ENCODE measurements around the gene IGHMBP2. TPM values are rescaled to one million over a fixed set of nuclear protein-coding genes. Genes with fewer than 3 reads are reported as not detected.

Gene IGHMBP2
- total and polyA plus RNA-seq, 2 experiments from 2014 or later, result 5.2 to 9.3 TPM

DNA sequence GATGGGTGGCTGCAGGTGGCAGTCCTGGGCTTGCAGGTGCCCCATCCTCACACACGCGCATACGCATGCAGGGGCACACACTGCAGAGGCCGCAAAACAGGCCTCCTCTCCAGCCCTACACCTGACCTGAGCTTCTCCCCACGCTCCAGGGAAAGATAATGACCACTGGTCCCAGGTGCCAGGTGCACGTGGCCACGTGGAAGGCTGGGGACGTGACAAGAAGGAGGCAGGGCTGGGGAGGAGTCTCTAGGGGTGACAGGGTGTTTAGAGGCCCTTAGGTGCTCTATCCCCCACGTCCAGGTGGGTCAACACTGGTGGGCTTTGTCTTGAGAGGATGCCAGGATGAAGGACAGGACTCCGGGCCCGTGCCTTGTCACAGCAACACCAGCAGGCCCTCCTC, 38.5 kb upstream of the IGHMBP2 start:
- Histone ChIP-seq H3K9ac (no peak overlapping the region), H2AFZ (no peak overlapping the region), H3K36me3 (ENCODE audit: low read depth) (no peaks in the 10 kb centered on the region), H3K27me3 (replicated peaks; ENCODE audit: insufficient read depth) (no peaks in the 10 kb centered on the region), H3K9me3 (ENCODE audit: low read depth) (no peaks in the 10 kb centered on the region), H3K27ac (no peak overlapping the region), H3F3A (ENCODE audit: insufficient read depth) (no peaks in the 10 kb centered on the region), H3K79me2 (ENCODE audit: insufficient read depth) (no peaks in the 10 kb centered on the region), H3K4me1 (ENCODE audit: insufficient read depth) (no peaks in the 10 kb centered on the region), H4K20me1 (ENCODE audit: insufficient read depth) (no peaks in the 10 kb centered on the region), H3K4me2 (ENCODE audit: unreplicated experiment) (no peak overlapping the region), H3K9me2 (ENCODE audit: insufficient read depth) (no peaks in the 10 kb centered on the region), H3K4me3 (no peak overlapping the region)
- WGBS, 2 experiments (ENCODE audit: low coverage in 1 of 2, low lambda C conversion rate in 2 of 2, missing lambda C conversion rate in 2 of 2), result 81 to 82% methylated on average over 11 of the region's 11 CpGs
- in situ Hi-C loops (cut with MboI), result no loop called here
- DNase-seq, result no peak
- TF ChIP-seq EZH2 (IDR thresholded peaks at IDR 0.05; ENCODE audit: insufficient read depth, poor library complexity, severe bottlenecking) (no peak), EZH2phosphoT487 (IDR thresholded peaks at IDR 0.05; ENCODE audit: insufficient read depth, low read depth) (no peak)

- TF ChIP-seq EZH2 (IDR thresholded peaks at IDR 0.05; ENCODE audit: insufficient read depth, poor library complexity, severe bottlenecking) (no peak), EZH2phosphoT487 (IDR thresholded peaks at IDR 0.05; ENCODE audit: insufficient read depth, low read depth) (no peak)
- Histone ChIP-seq H3K4me2 (ENCODE audit: unreplicated experiment) (no peak overlapping the region), H3K4me3 (no peak overlapping the region), H3K9me3 (ENCODE audit: low read depth) (no peaks in the 10 kb centered on the region), H3K36me3 (ENCODE audit: low read depth) (no peaks in the 10 kb centered on the region), H3K9me2 (ENCODE audit: insufficient read depth) (no peaks in the 10 kb centered on the region), H3K4me1 (ENCODE audit: insufficient read depth) (no peaks in the 10 kb centered on the region), H2AFZ (no peak overlapping the region), H3K27ac (no peak overlapping the region), H4K20me1 (ENCODE audit: insufficient read depth) (no peaks in the 10 kb centered on the region), H3K27me3 (replicated peaks; ENCODE audit: insufficient read depth) (no peaks in the 10 kb centered on the region), H3K9ac (no peak overlapping the region), H3K79me2 (ENCODE audit: insufficient read depth) (no peaks in the 10 kb centered on the region), H3F3A (ENCODE audit: insufficient read depth) (no peaks in the 10 kb centered on the region)
- DNase-seq, result no peak
- in situ Hi-C loops (cut with MboI), result no loop called here
- 68 to 76% methylated on average over 6 of the region's 6 CpGs for WGBS, 2 experiments (ENCODE audit: low coverage in 1 of 2, low lambda C conversion rate in 2 of 2, missing lambda C conversion rate in 2 of 2)
Measured at GRCh38 chr11:68867066-68867465, 36.6 kb upstream of the IGHMBP2 start.

DNA sequence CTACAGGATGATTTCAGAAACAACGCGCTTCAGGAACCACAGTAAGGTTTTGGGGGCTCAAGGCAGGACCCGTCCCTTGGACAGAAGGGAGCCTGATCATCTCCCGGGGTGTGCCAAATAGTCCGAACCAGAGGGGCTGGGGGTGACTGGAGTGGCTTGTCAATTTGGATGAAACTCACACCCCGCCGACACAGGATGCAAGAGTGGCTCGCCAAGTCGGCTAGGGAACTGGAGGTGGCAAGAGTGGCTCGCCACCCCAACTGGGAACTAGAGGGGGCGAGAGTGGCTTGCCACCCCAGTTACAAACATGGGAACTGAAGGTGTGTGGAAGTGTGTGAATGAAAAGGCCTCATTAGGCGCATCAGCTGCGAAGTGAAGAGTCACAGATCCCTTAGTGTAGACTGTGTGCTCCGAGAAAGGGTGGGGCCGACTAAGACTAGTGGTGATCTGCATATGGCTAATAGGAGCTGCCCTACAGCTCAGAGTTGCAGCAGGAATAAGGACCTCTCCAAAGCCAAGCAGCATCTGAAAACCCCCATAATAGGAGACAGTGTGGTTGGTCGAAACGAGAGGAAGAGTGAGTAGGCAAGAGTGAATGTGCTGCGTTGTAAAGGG, 35.4 kb upstream of the IGHMBP2 start:
- Histone ChIP-seq H3K9ac (no peak overlapping the region), H3K27ac (no peak overlapping the region), H3K4me1 (ENCODE audit: insufficient read depth) (no peaks in the 10 kb centered on the region), H3K9me3 (ENCODE audit: low read depth) (no peaks in the 10 kb centered on the region), H3K27me3 (replicated peaks; ENCODE audit: insufficient read depth) (no peaks in the 10 kb centered on the region), H3K36me3 (ENCODE audit: low read depth) (no peaks in the 10 kb centered on the region), H3K4me2 (ENCODE audit: unreplicated experiment) (no peak overlapping the region), H3K4me3 (no peak overlapping the region), H3K79me2 (ENCODE audit: insufficient read depth) (no peaks in the 10 kb centered on the region), H4K20me1 (ENCODE audit: insufficient read depth) (no peaks in the 10 kb centered on the region), H3K9me2 (ENCODE audit: insufficient read depth) (no peaks in the 10 kb centered on the region), H3F3A (ENCODE audit: insufficient read depth) (no peaks in the 10 kb centered on the region), H2AFZ (no peak overlapping the region)
- DNase-seq, result no peak
- TF ChIP-seq EZH2 (IDR thresholded peaks at IDR 0.05; ENCODE audit: insufficient read depth, poor library complexity, severe bottlenecking) (no peak), EZH2phosphoT487 (IDR thresholded peaks at IDR 0.05; ENCODE audit: insufficient read depth, low read depth) (no peak)
- in situ Hi-C loops (cut with MboI), result no loop called here
- 89 to 93% methylated on average over 18 of the region's 18 CpGs for WGBS, 2 experiments (ENCODE audit: low coverage in 1 of 2, low lambda C conversion rate in 2 of 2, missing lambda C conversion rate in 2 of 2)

DNA sequence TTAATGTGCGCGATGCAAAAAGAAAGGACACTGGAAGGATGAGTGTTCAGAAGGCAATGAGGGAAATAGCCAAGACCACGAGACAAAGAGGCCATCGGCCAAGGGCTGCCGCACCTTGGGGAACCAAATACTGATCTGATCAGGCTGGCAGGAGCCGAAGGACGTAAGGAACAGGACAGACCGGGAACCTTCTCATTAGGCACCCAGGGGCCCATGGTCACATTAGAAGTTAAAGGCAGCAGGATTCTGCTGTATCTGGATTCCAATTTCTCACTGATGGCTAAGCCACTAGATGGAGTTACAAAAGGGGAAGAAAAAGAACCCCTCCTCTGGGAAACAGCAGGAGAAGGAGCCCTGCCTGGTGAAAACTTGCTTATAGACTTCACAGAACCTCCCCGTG, 33.2 kb upstream of the IGHMBP2 start:
- no peaks in the 10 kb centered on the region for H3K4me1 ChIP-seq (ENCODE audit: insufficient read depth)
- TF ChIP-seq EZH2 (IDR thresholded peaks at IDR 0.05; ENCODE audit: insufficient read depth, poor library complexity, severe bottlenecking) (no peak), EZH2phosphoT487 (IDR thresholded peaks at IDR 0.05; ENCODE audit: insufficient read depth, low read depth) (no peak)
- H3K27me3 ChIP-seq (replicated peaks; ENCODE audit: insufficient read depth), result no peaks in the 10 kb centered on the region
- no peaks in the 10 kb centered on the region for H3F3A ChIP-seq (ENCODE audit: insufficient read depth)
- peak; percentile 30 for DNase-seq
- H2AFZ ChIP-seq, result peak overlapping the region; percentile 81
- no peaks in the 10 kb centered on the region for H3K9me2 ChIP-seq (ENCODE audit: insufficient read depth)
- peak overlapping the region; percentile 72 for H3K4me3 ChIP-seq
- H3K36me3 ChIP-seq (ENCODE audit: low read depth), result no peaks in the 10 kb centered on the region
- H3K9me3 ChIP-seq (ENCODE audit: low read depth), result no peaks in the 10 kb centered on the region
- in situ Hi-C loops (cut with MboI), result no loop called here
- peak overlapping the region; percentile 57 for H3K4me2 ChIP-seq (ENCODE audit: unreplicated experiment)
- no peaks in the 10 kb centered on the region for H4K20me1 ChIP-seq (ENCODE audit: insufficient read depth)
- no peak overlapping the region for H3K27ac ChIP-seq
- 35 to 36% methylated on average over 9 of the region's 9 CpGs for WGBS, 2 experiments (ENCODE audit: low coverage in 1 of 2, low lambda C conversion rate in 2 of 2, missing lambda C conversion rate in 2 of 2)
- H3K9ac ChIP-seq, result peak overlapping the region; percentile 65
- H3K79me2 ChIP-seq (ENCODE audit: insufficient read depth), result no peaks in the 10 kb centered on the region

Data from GM23248 (cell line).